Endothelial cell of umbilical vein (primary cell): Measurements from ENCODE around the gene METTL13. TPM values are rescaled to one million over a fixed set of nuclear protein-coding genes. Genes with fewer than 3 reads are reported as not detected.

ENCODE experiments used
- BruUV-seq: library from RNA; stranded (reverse); fragments of 400-500 nt; replicated peaks from 2 replicates; lab custom pipeline; 2021; lab: Mats Ljungman, UMichigan
- CTCF ChIA-PET: fragments of 300-600, 350-600 bp; sonication (Branson Sonifier 250); formaldehyde crosslinking; loops from one replicate; lab custom pipeline; 2021; ENCODE audit warnings: antibody characterized with exemption, inconsistent platforms; lab: Charles Lee
- POLR2A ChIA-PET: fragments of 300-600, 350-600 bp; sonication (Branson Sonifier 250); formaldehyde crosslinking; loops from one replicate; lab custom pipeline; 2021; ENCODE audit warnings: antibody characterized with exemption, inconsistent platforms; lab: Charles Lee
- DNase-seq: peaks from one replicate; pipeline ENCODE4 v3.0.0-alpha.2; 2011; ENCODE audit warnings: low read depth, low spot score
- FAIRE-seq: peaks from 2 replicates; lab custom pipeline; 2011; peaks lifted over from hg19 to GRCh38; lab: Jason Lieb, UNC
- H2AFZ ChIP-seq: 2 replicates; pipeline ENCODE4 v1.6.0; 2012; ENCODE audit warnings: low read depth, low read length, control low read depth, inconsistent platforms
- H3K27ac ChIP-seq: 2 replicates; pipeline ENCODE4 v1.5.1; 2011; ENCODE audit warnings: low read depth, mild to moderate bottlenecking, control low read depth, low read length, moderate library complexity; ENCODE audit not compliant: insufficient read depth
- H3K27me3 ChIP-seq, 2 experiments: 2 replicates each; pipeline versions ENCODE4 v1.6.0 to v1.6.1; 2011; ENCODE audit warnings: low read length in 2 of 2, mixed read lengths in 1 of 2; ENCODE audit not compliant: control insufficient read depth in 2 of 2, insufficient read depth in 2 of 2
- H3K36me3 ChIP-seq, 2 experiments: 2 replicates in 1 of 2; 3 replicates in 1 of 2; pipeline ENCODE4 v1.5.1; 2011; ENCODE audit warnings: low read length in 2 of 2, mild to moderate bottlenecking in 1 of 2, moderate library complexity in 1 of 2; ENCODE audit not compliant: control insufficient read depth in 2 of 2, insufficient read depth in 2 of 2; ENCODE audit errors: extremely low read depth in 1 of 2
- H3K4me1 ChIP-seq: 3 replicates; pipeline ENCODE4 v1.5.1; 2011; ENCODE audit warnings: mild to moderate bottlenecking, low read length; ENCODE audit not compliant: control insufficient read depth, insufficient read depth; ENCODE audit errors: extremely low read depth
- H3K4me2 ChIP-seq: 2 replicates; pipeline ENCODE4 v1.6.1; 2011; ENCODE audit warnings: low read length, control low read depth, mixed read lengths; ENCODE audit not compliant: insufficient read depth
- H3K4me3 ChIP-seq, 3 experiments: fragments of 200-600 bp in 1 of 3; sonication (generic), shearing (Covaris generic) in 1 of 3; replicated peaks in 1 of 3; 2 replicates each; pipeline ENCODE4 v1.5.1; 2011 to 2016; ENCODE audit warnings: control low read depth in 3 of 3, low read length in 3 of 3, mild to moderate bottlenecking in 2 of 3, inconsistent platforms in 1 of 3, low read depth in 1 of 3, moderate library complexity in 1 of 3; ENCODE audit not compliant: insufficient read depth in 1 of 3
- H3K79me2 ChIP-seq: 2 replicates; pipeline ENCODE4 v1.6.0; 2012; ENCODE audit warnings: low read length, inconsistent platforms; ENCODE audit not compliant: control insufficient read depth, insufficient read depth
- H3K9ac ChIP-seq: replicated peaks from 2 replicates; pipeline ENCODE3; 2011; ENCODE audit warnings: low read length, control low read depth; ENCODE audit not compliant: insufficient read depth; ENCODE audit errors: extremely low read depth
- H3K9me1 ChIP-seq: replicated peaks from 3 replicates; pipeline ENCODE4 v1.6.0; 2011; ENCODE audit warnings: mild to moderate bottlenecking, low read length; ENCODE audit not compliant: control insufficient read depth, insufficient read depth; ENCODE audit errors: extremely low read depth
- H3K9me3 ChIP-seq: replicated peaks from 2 replicates; pipeline ENCODE4 v1.5.1; 2012; ENCODE audit warnings: low read length, inconsistent platforms; ENCODE audit not compliant: control insufficient read depth, insufficient read depth
- H4K20me1 ChIP-seq: replicated peaks from 2 replicates; pipeline ENCODE3; 2011; ENCODE audit warnings: mild to moderate bottlenecking, low read length; ENCODE audit not compliant: control insufficient read depth, insufficient read depth; ENCODE audit errors: extremely low read depth
- EZH2 ChIP-seq: IDR thresholded peaks from 2 replicates; pipeline ENCODE4 v1.6.1; 2012; ENCODE audit warnings: borderline replicate concordance, low read depth, mild to moderate bottlenecking, moderate library complexity, low read length, inconsistent platforms; ENCODE audit not compliant: severe bottlenecking
- FOS ChIP-seq: IDR thresholded peaks from 2 replicates; pipeline ENCODE4 v1.6.1; 2011; ENCODE audit warnings: mild to moderate bottlenecking, low read length, moderate library complexity, borderline replicate concordance; ENCODE audit not compliant: insufficient read depth
- GATA2 ChIP-seq: IDR thresholded peaks from 2 replicates; pipeline ENCODE4 v1.7.0; 2011; ENCODE audit warnings: low read depth, mild to moderate bottlenecking, moderate library complexity, mixed read lengths, low read length; ENCODE audit not compliant: insufficient read length, insufficient read depth
- JUN ChIP-seq: IDR thresholded peaks from 2 replicates; pipeline ENCODE4 v1.6.1; 2011; ENCODE audit warnings: borderline replicate concordance, low read depth; ENCODE audit not compliant: insufficient read length, insufficient read depth
- MYC ChIP-seq: IDR thresholded peaks from one replicate; pipeline ENCODE4 v1.6.1; 2011; ENCODE audit warnings: mild to moderate bottlenecking, low read depth, low read length
- POLR2A ChIP-seq: IDR thresholded peaks from 2 replicates; pipeline ENCODE4 v1.6.1; 2012; ENCODE audit warnings: low read depth, mild to moderate bottlenecking, control low read depth, low read length
- POLR2AphosphoS5 ChIP-seq: IDR thresholded peaks from 2 replicates; pipeline ENCODE4 v1.6.1; 2012; ENCODE audit warnings: low read depth, mild to moderate bottlenecking, control low read depth, low read length, moderate library complexity; ENCODE audit not compliant: insufficient read depth
- dilution Hi-C: fragments of 300-500 bp; cut with MboI; formaldehyde crosslinking; loops from one replicate; pipeline ENCODE4 v1.15.0; 2019; ENCODE audit warnings: low sequenced_read_pairs; ENCODE audit not compliant: extremely low pct_ligation_motif_present
- intact Hi-C: fragments of 100-400 bp; cut with micrococcal nuclease; formaldehyde crosslinking; loops from one replicate; pipeline ENCODE4 v1.10.0; 2022
- polyA plus RNA-seq, 4 experiments: library from polyadenylated mRNA; depleted of rRNA in 3 of 4; stranded (reverse) in 3 of 4; unstranded in 1 of 4; fragments of >200 nt; gene quantifications; 2 replicates each; pipeline versions ENCODE4 v1.2.1 to v1.2.3, GENCODE V29; 2011 to 2012; ENCODE audit warnings: missing spikeins in 1 of 4
- total RNA-seq: library from RNA; stranded (reverse); gene quantifications from 2 replicates; pipeline ENCODE4 v1.2.3, GENCODE V29; 2021
- TF ChIP-seq, protein P1 (sequence below), 2 donors: IDR thresholded peaks; 1 replicate in 1 of 2; 2 replicates in 1 of 2; pipeline ENCODE4 v1.5.1; 2011; ENCODE audit warnings: low read length in 2 of 2, mild to moderate bottlenecking in 2 of 2, moderate library complexity in 2 of 2, control low read depth in 1 of 2, inconsistent platforms in 1 of 2, low read depth in 1 of 2; ENCODE audit not compliant: insufficient read depth in 1 of 2; ENCODE audit errors: extremely low read depth in 1 of 2
- TF ChIP-seq, protein P2 (sequence below): IDR thresholded peaks from 2 replicates; pipeline ENCODE4 v1.6.1; 2011; ENCODE audit not compliant: insufficient read depth, insufficient read length

The METTL13 gene
- total and polyA plus RNA-seq, 2 donors (not counting 3 experiments of a cell fraction or from before 2014, with no cell fraction given), result 21.2 to 26.5 TPM

DNA sequence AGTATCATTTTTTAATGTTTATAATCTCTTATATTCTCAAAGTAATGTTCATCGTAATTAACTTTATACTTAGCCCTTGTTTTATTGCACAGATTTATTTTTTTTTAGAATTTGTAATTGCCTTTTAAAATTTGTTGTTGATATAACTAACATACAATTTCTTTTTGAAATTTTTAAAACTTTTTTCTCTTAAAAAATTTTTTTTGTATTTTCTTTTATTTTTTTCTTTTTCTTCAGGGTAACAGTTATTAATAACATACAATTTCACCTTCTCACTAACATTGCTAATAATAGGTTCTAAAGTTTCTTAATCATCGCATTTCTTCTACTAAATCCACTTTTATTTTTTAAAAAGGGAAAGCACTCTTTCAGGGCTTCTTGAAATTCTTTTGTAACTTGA is 28.3 kb upstream of the METTL13 start:
- no peaks in the 10 kb centered on the region for H3K79me2 ChIP-seq
- H3K9ac ChIP-seq, result no peak overlapping the region
- H3K9me1 ChIP-seq, result no peaks in the 10 kb centered on the region
- H3K36me3 ChIP-seq, result no peaks in the 10 kb centered on the region
- ChIA-PET POLR2A (no interaction called here), CTCF (no interaction called here)
- H3K4me2 ChIP-seq, result no peak overlapping the region
- FAIRE-seq, result no peak
- DNase-seq, result no peak
- H3K27ac ChIP-seq, result no peak overlapping the region
- dilution Hi-C loops, result no loop called here
- H3K4me3 ChIP-seq, result no peak overlapping the region
- TF ChIP-seq JUN (no peak), FOS (no peak), MYC (no peak), POLR2AphosphoS5 (no peak), POLR2A (no peak), GATA2 (no peak), EZH2 (no peak)
- TF ChIP-seq, protein P1, sequence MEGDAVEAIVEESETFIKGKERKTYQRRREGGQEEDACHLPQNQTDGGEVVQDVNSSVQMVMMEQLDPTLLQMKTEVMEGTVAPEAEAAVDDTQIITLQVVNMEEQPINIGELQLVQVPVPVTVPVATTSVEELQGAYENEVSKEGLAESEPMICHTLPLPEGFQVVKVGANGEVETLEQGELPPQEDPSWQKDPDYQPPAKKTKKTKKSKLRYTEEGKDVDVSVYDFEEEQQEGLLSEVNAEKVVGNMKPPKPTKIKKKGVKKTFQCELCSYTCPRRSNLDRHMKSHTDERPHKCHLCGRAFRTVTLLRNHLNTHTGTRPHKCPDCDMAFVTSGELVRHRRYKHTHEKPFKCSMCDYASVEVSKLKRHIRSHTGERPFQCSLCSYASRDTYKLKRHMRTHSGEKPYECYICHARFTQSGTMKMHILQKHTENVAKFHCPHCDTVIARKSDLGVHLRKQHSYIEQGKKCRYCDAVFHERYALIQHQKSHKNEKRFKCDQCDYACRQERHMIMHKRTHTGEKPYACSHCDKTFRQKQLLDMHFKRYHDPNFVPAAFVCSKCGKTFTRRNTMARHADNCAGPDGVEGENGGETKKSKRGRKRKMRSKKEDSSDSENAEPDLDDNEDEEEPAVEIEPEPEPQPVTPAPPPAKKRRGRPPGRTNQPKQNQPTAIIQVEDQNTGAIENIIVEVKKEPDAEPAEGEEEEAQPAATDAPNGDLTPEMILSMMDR (IDR thresholded peaks at IDR 0.05; ENCODE audit: extremely low read depth in 1 of 2, insufficient read depth in 1 of 2, low read depth in 1 of 2, low read length in 2 of 2), result no peak
- TF ChIP-seq, protein P2, sequence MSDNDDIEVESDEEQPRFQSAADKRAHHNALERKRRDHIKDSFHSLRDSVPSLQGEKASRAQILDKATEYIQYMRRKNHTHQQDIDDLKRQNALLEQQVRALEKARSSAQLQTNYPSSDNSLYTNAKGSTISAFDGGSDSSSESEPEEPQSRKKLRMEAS, result no peak
- no TSS peak for BruUV-seq
- intact Hi-C loops, result no loop called here
- H4K20me1 ChIP-seq, result no peaks in the 10 kb centered on the region
- no peaks in the 10 kb centered on the region for H3K9me3 ChIP-seq
- H2AFZ ChIP-seq, result no peak overlapping the region
- no peaks in the 10 kb centered on the region for H3K4me1 ChIP-seq
- H3K27me3 ChIP-seq, result peaks cover 2 to 11% of the 10 kb centered on the region in 2 experiments
